Measurements from ENCODE around the gene ZBTB24.

The ZBTB24 gene

GRCh38 chr6:109485266-109485935 lies 2.4 kb upstream of the ZBTB24 start:
- DNase-seq (ENCODE audit: low spot score) = no peak
- TF ChIP-seq CTCF (IDR thresholded peaks at IDR 0.05; ENCODE audit: extremely low read depth, missing control alignments) = no peak

DNA sequence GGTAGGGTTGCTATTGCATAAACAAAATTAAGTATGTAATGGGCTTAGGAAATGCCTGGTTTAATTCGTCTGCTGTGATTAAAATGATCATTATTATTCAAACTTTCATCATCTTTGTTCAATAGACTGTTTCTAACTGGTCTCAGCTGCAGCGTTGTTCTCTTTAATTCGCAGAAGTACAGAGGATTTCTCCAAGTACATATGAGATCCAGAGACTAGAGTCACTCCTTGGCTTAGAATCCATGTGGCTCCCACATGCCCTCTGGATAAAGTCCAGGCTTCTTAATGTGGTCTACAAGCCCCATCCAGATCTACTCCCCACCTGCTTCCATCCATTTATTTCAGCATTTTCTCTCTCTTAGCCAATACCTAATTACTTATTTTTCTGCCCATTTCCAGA lies 1.1 kb upstream of the ZBTB24 start:
- DNase-seq (ENCODE audit: low spot score) = no peak
- no peak for TF ChIP-seq CTCF (IDR thresholded peaks at IDR 0.05; ENCODE audit: extremely low read depth, missing control alignments)

DNA sequence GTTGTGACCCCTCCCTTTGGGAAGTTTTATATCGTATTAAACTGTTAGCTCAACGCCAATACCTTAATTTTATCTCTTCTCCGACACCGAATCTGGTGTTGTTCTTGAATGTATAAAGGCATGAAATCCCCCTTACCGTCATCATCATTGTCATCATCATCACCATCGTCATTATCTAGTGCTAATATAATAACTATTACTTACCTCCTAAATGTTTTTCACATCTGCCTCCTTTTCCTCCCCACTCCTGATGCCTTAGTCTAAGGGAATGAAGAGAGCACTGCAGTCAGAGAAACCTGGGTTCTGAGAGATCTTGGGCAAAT lies 677 bp upstream of the ZBTB24 start:
- no peak for DNase-seq (ENCODE audit: low spot score)
- no peak for TF ChIP-seq CTCF (IDR thresholded peaks at IDR 0.05; ENCODE audit: extremely low read depth, missing control alignments)

GRCh38 chr6:109480993-109481480 lies 2.0 kb downstream of the ZBTB24 start:
- no peak for DNase-seq (ENCODE audit: low spot score)
- no peak for TF ChIP-seq CTCF (IDR thresholded peaks at IDR 0.05; ENCODE audit: extremely low read depth, missing control alignments)

DNA sequence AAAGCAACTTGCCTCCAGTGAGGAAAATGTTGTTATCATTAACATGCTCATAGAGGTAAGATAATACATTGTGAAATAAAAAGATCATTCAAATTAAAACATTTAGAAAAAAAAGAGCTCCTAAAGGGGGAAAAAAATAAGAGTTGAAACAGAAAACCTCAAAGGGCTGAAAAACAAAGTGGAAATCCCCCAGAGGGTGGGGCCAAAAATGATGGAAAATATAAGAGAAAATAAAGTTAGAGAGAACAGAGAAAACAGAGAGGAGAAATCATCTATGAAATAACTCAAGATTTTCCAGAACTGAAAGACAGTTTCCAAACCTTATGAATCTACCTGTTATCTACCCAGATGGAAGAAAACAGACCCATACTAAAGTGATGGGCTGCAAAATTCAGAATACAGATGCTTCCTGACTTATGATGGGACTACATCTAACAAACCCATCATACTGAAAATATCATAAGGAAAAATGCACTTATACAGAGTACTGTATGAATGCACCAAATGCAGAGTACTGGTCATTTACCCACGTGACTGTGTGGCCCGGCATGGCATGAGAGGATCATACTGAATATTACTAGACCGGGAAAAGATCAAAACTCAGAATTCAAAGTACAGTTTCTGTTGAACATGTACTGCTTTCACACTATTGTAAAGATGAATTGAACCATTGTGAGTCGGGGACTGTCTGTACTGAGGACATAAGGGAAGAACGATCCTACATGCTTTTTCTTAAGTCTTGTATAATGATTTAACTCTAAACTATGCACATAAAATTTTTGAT lies 4.0 kb downstream of the ZBTB24 start:
- TF ChIP-seq CTCF (IDR thresholded peaks at IDR 0.05; ENCODE audit: extremely low read depth, missing control alignments) = no peak
- DNase-seq (ENCODE audit: low spot score) = no peak

- DNase-seq (ENCODE audit: low spot score) = no peak
- no peak for TF ChIP-seq CTCF (IDR thresholded peaks at IDR 0.05; ENCODE audit: extremely low read depth, missing control alignments)
Measured at GRCh38 chr6:109478222-109478805, 4.7 kb downstream of the ZBTB24 start.

GRCh38 chr6:109477725-109478124 lies 5.3 kb downstream of the ZBTB24 start:
- TF ChIP-seq CTCF (IDR thresholded peaks at IDR 0.05; ENCODE audit: extremely low read depth, missing control alignments) = no peak
- no peak for DNase-seq (ENCODE audit: low spot score)

All from GM20000 (cell line).